Peyer's patch (tissue), 4 donors: ENCODE data around the gene ILF3. TPM values are rescaled to one million over a fixed set of nuclear protein-coding genes. Genes with fewer than 3 reads are reported as not detected.
A peak's percentile ranks its signal among the peaks of the same experiment; 100 is the strongest.

Experiments
- DNase-seq, 3 donors: peaks; one replicate each; pipeline ENCODE4 v3.0.0-alpha.2; 2017 to 2019
- H3K27ac ChIP-seq, 4 donors: fragments of 200-600 bp; sonication (generic); one replicate each; pipeline ENCODE4 v1.5.1; 2016 to 2019
- H3K27me3 ChIP-seq, 2 donors: fragments of 200-600 bp; sonication (generic); one replicate each; pipeline ENCODE4 v1.5.1; 2019
- H3K36me3 ChIP-seq, 3 donors: fragments of 200-600 bp; sonication (generic); one replicate each; pipeline ENCODE4 v1.5.1; 2016 to 2019
- H3K4me1 ChIP-seq, 4 donors: fragments of 200-600 bp; sonication (generic); one replicate each; pipeline ENCODE4 v1.5.1; 2016 to 2019
- H3K4me3 ChIP-seq, 4 donors: fragments of 200-600 bp; sonication (generic); 1 replicate in 3 of 4; 2 replicates in 1 of 4; pipeline ENCODE4 v1.5.1; 2016 to 2019; ENCODE audit warnings: mild to moderate bottlenecking in 1 of 4
- H3K9me3 ChIP-seq, 4 donors: fragments of 200-600 bp; sonication (generic); one replicate each; pipeline ENCODE4 v1.5.1; 2016 to 2019; ENCODE audit warnings: mild to moderate bottlenecking in 1 of 4
- POLR2A ChIP-seq, 2 donors: fragments of 450-650 bp; IDR thresholded peaks; one replicate each; pipeline ENCODE4 v1.5.1; 2017; ENCODE audit warnings: antibody characterized with exemption in 2 of 2, mild to moderate bottlenecking in 2 of 2, moderate library complexity in 2 of 2
- total RNA-seq, 4 donors: library from RNA; depleted of rRNA; stranded (reverse); fragments of >200 nt; gene quantifications; one replicate each; pipeline ENCODE4 v1.1.0, GENCODE V29; 2016
- TF ChIP-seq, protein P1 (sequence below), 6 experiments: fragments of 450-650 bp in 4 of 6; fragments of 200-600 bp in 2 of 6; sonication (generic) in 1 of 6; IDR thresholded peaks; one replicate each; pipeline ENCODE4 v1.5.1; 2017 to 2019; ENCODE audit warnings: antibody characterized with exemption in 6 of 6, mild to moderate bottlenecking in 3 of 6, moderate library complexity in 1 of 6

Gene ILF3
- total RNA-seq, 4 donors from 2014 or later, result 73.4 to 227 (median 139) TPM

DNA sequence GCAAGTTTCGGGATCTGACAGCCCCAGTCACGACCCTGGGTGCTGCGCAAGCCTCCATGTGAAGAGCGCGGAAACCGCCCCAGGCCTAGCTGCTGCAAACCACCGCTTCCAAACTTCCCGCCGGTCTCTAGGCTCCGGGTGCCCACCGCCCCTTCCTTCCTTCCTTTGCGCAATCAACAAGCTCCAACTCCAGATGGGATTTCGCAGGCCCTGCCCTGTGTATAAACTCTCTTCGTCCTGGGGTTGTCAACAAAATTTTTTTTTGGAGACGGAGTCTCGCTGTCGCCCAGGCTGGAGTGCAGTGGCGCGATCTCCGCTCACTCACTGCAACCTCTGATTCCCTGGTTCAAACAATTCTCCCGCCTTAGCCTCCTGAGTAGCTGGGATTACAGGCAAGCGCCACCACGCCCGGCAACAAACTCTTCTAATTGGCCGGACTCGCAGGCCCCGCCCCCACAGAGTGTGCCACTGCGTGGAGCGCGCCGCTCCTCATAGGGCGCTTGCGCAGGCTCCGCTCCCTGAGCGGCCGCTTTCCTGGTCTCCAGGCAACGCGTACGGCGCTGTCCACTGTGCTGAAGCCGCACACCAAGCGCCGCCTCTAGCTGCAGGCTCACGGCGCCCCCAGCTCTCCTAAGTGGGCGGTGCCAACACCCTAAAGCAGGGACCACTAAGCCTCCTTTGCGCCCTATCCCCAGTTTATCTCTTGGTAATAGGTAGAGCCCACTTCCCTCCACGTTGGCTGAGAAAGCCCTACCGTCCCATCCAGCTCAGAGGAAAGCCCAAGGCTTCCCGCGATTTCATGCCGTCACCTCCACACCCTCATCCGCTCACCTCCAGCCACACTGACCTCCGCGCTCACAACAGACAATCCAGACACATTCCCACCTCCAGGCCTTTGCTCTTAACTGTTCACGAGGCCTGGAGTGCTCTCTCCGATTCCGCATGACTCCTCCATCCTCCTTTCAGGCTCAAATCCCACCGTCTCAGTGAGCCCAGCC, 41.6 kb downstream of the ILF3 start:
- peaks cover 0 to 10% (median 7%) of the 10 kb centered on the region in 4 donors for H3K4me1 ChIP-seq
- H3K27ac ChIP-seq, result no peak overlapping the region
- TF ChIP-seq, protein P1, sequence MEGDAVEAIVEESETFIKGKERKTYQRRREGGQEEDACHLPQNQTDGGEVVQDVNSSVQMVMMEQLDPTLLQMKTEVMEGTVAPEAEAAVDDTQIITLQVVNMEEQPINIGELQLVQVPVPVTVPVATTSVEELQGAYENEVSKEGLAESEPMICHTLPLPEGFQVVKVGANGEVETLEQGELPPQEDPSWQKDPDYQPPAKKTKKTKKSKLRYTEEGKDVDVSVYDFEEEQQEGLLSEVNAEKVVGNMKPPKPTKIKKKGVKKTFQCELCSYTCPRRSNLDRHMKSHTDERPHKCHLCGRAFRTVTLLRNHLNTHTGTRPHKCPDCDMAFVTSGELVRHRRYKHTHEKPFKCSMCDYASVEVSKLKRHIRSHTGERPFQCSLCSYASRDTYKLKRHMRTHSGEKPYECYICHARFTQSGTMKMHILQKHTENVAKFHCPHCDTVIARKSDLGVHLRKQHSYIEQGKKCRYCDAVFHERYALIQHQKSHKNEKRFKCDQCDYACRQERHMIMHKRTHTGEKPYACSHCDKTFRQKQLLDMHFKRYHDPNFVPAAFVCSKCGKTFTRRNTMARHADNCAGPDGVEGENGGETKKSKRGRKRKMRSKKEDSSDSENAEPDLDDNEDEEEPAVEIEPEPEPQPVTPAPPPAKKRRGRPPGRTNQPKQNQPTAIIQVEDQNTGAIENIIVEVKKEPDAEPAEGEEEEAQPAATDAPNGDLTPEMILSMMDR (IDR thresholded peaks at IDR 0.05), result no peak
- TF ChIP-seq POLR2A (IDR thresholded peaks at IDR 0.05), result no peak
- peaks cover 0 to 18% (median 0%) of the 10 kb centered on the region in 3 donors for H3K36me3 ChIP-seq
- no peaks in the 10 kb centered on the region for H3K27me3 ChIP-seq
- H3K4me3 ChIP-seq, result peak overlapping the region in 3 of 4 donors; percentile 3 to 29 (median 23)
- peaks cover 0 to 4% (median 0%) of the 10 kb centered on the region in 4 donors for H3K9me3 ChIP-seq
- peak; percentile 79 to 96 (median 96) for DNase-seq

DNA sequence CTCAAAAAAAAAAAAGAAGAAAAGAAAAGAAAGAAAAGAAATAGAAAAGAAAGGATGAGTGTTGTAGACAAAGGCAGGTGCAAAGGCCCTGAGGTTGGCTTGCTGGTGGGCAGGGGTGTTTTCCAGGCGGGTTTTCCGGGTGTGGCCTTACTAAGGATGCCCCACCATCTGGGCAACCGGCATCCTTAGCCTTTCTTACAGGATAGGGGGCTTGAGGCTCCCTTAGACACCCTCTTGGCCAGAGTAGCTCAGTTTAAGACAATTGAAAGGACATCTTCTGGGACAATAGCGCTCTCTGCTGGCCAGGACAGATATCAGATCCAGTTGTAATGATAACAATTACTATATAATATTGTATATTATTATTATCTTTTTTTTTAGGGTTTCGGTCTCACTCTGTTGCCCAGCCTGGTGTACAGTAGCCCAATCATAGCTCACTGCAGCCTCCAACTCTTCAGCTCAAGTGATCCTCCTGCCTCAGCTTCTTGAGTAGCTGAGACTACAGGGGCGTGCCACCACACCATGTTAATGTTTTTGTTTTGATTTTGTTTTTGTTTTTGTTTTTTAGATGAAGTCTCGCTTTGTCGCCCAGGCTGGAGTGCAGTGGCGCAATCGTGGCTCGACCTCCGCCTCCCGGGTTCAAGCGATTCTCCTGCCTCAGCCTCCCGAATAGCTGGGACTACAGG, 45.6 kb downstream of the ILF3 start:
- DNase-seq, result peak in 2 of 3 donors; percentile 71 to 87
- Histone ChIP-seq H3K4me1 (peaks cover 4 to 23% (median 11%) of the 10 kb centered on the region in 4 donors), H3K36me3 (no peaks in the 10 kb centered on the region), H3K27ac (no peak overlapping the region), H3K27me3 (no peaks in the 10 kb centered on the region), H3K9me3 (peaks cover 0 to 4% (median 0%) of the 10 kb centered on the region in 4 donors), H3K4me3 (no peak overlapping the region)
- TF ChIP-seq, protein P1 (IDR thresholded peaks at IDR 0.05), result peak; percentile 26 to 61 (median 56)
- TF ChIP-seq POLR2A (IDR thresholded peaks at IDR 0.05), result no peak

DNA sequence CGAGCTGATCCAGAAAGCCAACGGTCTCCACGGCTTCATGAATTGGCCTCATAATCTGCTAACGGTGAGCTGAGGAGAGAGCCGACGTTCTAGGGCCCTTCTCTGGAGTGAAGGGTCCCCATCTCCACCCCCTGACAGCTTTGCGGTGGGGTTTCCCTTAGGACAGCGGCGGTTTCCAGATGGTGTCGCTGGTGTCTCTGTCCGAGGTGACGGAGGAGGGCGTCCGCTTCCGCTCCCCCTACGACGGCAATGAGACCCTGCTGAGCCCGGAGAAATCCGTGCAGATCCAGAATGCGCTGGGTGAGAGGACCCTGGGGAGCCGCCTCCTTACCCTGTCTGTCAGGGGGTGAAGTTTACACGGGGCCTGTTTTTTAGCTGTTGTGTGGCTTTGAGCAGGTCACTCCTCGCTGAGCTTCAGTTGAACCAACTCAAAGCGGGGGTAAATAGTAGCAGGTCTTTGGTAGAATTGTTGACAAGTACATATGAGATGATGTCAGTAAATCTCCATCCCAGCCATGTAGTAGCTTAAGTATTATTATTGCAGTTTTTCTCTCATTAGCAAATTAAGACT, 47.9 kb downstream of the ILF3 start:
- TF ChIP-seq POLR2A (IDR thresholded peaks at IDR 0.05), result no peak
- TF ChIP-seq, protein P1 (IDR thresholded peaks at IDR 0.05), result no peak
- Histone ChIP-seq H3K27ac (peak overlapping the region in 2 of 4 donors; percentile 50 to 73), H3K27me3 (no peaks in the 10 kb centered on the region), H3K36me3 (no peaks in the 10 kb centered on the region), H3K9me3 (no peaks in the 10 kb centered on the region), H3K4me3 (peak overlapping the region; percentile 85 to 92 (median 86)), H3K4me1 (peaks cover 4 to 14% (median 4%) of the 10 kb centered on the region in 4 donors)
- peak in 2 of 3 donors; percentile 21 to 53 for DNase-seq

DNA sequence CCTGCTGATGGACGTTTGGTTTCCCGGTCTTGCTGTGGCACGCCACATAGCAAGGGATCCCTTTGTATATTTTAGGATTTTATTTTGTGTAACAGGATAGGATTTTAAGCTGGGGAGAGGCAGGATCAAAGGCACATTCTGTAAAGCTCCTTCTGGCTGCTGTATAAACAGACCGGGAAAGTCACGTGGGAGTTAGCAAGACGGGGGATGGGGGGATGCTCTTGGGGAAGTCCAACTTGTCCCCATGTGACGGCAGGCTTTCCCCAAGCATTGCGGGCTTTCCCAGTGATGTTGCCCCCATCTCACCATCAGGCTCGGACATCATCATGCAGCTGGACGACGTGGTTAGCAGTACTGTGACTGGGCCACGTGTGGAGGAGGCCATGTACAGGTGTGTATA, 52.8 kb downstream of the ILF3 start:
- TF ChIP-seq, protein P1 (IDR thresholded peaks at IDR 0.05), result no peak
- no peak for TF ChIP-seq POLR2A (IDR thresholded peaks at IDR 0.05)
- Histone ChIP-seq H3K4me3 (no peak overlapping the region), H3K27me3 (no peaks in the 10 kb centered on the region), H3K9me3 (no peaks in the 10 kb centered on the region), H3K27ac (no peak overlapping the region), H3K4me1 (peaks cover 0 to 4% (median under 1%) of the 10 kb centered on the region in 4 donors), H3K36me3 (no peaks in the 10 kb centered on the region)
- no peak for DNase-seq

DNA sequence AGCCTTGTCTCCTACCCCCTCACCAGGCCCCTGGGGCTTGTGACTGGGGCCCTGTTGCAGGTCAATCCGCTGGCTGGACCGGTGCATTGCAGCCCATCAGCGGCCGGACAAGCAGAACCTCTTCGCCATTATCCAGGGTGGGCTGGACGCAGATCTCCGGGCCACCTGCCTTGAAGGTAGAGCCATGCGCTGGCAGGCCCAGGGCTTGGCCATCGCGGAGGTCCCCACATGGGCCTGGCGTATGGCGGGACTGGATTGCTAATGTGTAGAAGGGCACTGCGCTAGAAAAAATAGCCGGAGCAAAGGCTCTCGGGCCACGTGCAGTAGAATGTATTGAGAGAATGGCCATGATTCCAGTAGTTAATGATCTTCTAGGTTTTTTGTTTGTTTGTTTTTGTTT, 53.3 kb downstream of the ILF3 start:
- no peaks in the 10 kb centered on the region for H3K36me3 ChIP-seq
- H3K4me3 ChIP-seq, result no peak overlapping the region
- H3K27me3 ChIP-seq, result no peaks in the 10 kb centered on the region
- no peaks in the 10 kb centered on the region for H3K9me3 ChIP-seq
- H3K4me1 ChIP-seq, result no peaks in the 10 kb centered on the region
- no peak for DNase-seq
- TF ChIP-seq, protein P1 (IDR thresholded peaks at IDR 0.05), result no peak
- TF ChIP-seq POLR2A (IDR thresholded peaks at IDR 0.05), result no peak
- H3K27ac ChIP-seq, result no peak overlapping the region
